Osteocyte (in vitro differentiated cells): ENCODE measurements around the gene SLC35E2B. TPM values are rescaled to one million over a fixed set of nuclear protein-coding genes. Genes with fewer than 3 reads are reported as not detected.

Experiments
- DNase-seq: peaks from one replicate; pipeline ENCODE4 v3.0.0; 2021; ENCODE audit warnings: mixed read lengths; ENCODE audit not compliant: unreplicated experiment; ENCODE audit errors: extremely low spot score
- H3K27ac Mint-ChIP-seq: one replicate; pipeline ENCODE4 v1.8.0; 2021; ENCODE audit warnings: mild to moderate bottlenecking, mixed read lengths; ENCODE audit not compliant: unreplicated experiment
- H3K27me3 Mint-ChIP-seq: one replicate; pipeline ENCODE4 v1.8.0; 2021; ENCODE audit warnings: mixed read lengths; ENCODE audit not compliant: unreplicated experiment
- H3K36me3 Mint-ChIP-seq: one replicate; pipeline ENCODE4 v1.8.0; 2021; ENCODE audit warnings: mixed read lengths; ENCODE audit not compliant: unreplicated experiment
- H3K4me1 Mint-ChIP-seq: one replicate; pipeline ENCODE4 v1.8.0; 2021; ENCODE audit warnings: mixed read lengths; ENCODE audit not compliant: unreplicated experiment
- H3K4me3 Mint-ChIP-seq: one replicate; pipeline ENCODE4 v1.8.0; 2021; ENCODE audit warnings: mild to moderate bottlenecking, moderate library complexity, mixed read lengths; ENCODE audit not compliant: unreplicated experiment
- H3K9me3 Mint-ChIP-seq: one replicate; pipeline ENCODE4 v1.8.0; 2021; ENCODE audit warnings: mixed read lengths; ENCODE audit not compliant: unreplicated experiment
- total RNA-seq: library from RNA; stranded (reverse); gene quantifications from 2 replicates; pipeline ENCODE4 v1.2.1, GENCODE V29; 2021
- TF ChIP-seq, protein P1 (sequence below): fragments of 200-600 bp; sonication (generic); IDR thresholded peaks from 2 replicates; pipeline ENCODE4 v1.5.0; 2021; ENCODE audit warnings: antibody characterized with exemption, mild to moderate bottlenecking, moderate library complexity

SLC35E2B gene
- total RNA-seq, 1 donor from 2014 or later = 84.9 TPM

DNA sequence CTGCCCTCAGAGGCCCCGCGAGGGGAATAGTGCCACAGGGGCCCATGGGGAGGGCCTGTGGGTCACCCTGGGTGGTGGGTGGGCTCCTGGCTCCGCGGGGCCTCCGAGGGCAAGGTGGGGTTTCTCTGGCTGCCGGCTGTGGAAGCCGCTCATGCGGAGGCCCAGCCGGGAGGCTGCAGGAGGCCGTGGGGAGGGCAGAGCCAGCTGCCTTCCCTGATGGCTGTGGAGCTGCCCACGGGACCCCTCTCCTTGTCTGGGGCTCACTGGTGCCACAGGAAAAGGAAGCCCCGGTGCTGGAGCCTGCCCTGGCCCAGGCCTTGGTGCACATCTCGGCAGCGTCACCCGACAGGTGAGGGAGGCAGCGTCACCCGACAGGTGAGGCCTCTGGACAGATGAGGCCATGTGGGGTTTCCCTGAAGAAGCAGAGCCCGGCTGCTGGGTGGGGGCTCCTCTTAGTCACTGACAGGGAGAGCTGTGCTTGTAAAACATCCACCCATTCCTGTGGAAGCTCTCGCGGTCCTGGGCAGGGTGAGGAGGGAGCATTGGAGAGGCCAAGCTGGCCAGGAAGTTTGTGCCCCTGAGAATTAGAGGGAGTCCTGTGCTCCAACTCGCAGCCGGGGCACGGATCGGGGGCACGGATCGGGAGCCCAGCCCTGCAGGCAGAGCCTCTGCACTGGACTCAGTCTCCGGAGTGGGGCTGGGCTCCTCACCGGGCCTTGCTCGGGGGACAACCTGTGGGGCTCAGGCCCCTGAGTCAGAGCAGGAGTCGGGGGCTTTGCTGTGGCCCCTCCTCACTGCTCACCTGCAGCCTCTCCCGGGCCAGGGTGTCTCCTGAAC lies 71.2 kb downstream of the SLC35E2B start:
- no peak for DNase-seq
- Mint-ChIP-seq H3K9me3 (no peaks in the 10 kb centered on the region), H3K27ac (no peak overlapping the region), H3K27me3 (no peaks in the 10 kb centered on the region), H3K36me3 (peaks cover 3% of the 10 kb centered on the region), H3K4me1 (peaks cover 13% of the 10 kb centered on the region), H3K4me3 (no peak overlapping the region)
- TF ChIP-seq, protein P1, sequence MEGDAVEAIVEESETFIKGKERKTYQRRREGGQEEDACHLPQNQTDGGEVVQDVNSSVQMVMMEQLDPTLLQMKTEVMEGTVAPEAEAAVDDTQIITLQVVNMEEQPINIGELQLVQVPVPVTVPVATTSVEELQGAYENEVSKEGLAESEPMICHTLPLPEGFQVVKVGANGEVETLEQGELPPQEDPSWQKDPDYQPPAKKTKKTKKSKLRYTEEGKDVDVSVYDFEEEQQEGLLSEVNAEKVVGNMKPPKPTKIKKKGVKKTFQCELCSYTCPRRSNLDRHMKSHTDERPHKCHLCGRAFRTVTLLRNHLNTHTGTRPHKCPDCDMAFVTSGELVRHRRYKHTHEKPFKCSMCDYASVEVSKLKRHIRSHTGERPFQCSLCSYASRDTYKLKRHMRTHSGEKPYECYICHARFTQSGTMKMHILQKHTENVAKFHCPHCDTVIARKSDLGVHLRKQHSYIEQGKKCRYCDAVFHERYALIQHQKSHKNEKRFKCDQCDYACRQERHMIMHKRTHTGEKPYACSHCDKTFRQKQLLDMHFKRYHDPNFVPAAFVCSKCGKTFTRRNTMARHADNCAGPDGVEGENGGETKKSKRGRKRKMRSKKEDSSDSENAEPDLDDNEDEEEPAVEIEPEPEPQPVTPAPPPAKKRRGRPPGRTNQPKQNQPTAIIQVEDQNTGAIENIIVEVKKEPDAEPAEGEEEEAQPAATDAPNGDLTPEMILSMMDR = no peak

DNA sequence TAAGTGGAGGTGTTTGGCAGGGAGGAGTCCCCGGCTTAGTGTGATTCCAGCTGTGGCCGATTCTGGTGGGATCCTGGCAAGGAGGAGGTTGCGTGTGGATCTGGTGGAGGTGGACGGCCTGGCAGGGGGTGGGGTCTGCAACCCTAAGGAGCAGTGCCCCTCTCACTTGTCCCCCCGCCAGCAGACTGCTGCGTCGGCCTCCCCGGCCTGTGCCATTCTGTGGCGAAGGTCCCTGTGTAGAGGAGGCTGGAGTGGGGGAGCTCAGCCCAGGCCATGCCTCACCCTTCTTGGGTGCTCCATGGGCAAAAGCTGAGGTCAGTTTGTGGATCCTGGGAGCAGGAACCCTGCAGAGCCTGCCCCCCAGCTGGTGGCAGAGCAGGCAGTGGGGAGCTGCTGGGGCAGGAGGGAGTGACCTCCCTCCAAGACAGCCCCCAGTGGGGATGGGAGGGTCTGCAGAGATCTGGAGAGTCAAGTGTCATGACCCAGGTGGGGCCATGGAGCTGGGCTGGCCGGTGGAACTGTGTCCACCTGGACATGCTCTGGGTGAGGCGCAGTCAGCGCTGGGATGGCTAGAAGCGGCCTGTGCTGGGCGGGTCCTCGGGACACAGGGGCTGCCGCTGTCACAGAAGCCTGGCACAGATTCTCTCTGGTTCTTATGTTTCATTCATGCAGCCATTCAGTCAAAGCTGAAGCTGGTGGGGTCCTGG lies 72.0 kb downstream of the SLC35E2B start:
- Mint-ChIP-seq H3K27ac (no peak overlapping the region), H3K4me1 (peaks cover 13% of the 10 kb centered on the region), H3K27me3 (no peaks in the 10 kb centered on the region), H3K36me3 (peaks cover 3% of the 10 kb centered on the region), H3K4me3 (no peak overlapping the region), H3K9me3 (no peaks in the 10 kb centered on the region)
- TF ChIP-seq, protein P1 = no peak
- no peak for DNase-seq

DNA sequence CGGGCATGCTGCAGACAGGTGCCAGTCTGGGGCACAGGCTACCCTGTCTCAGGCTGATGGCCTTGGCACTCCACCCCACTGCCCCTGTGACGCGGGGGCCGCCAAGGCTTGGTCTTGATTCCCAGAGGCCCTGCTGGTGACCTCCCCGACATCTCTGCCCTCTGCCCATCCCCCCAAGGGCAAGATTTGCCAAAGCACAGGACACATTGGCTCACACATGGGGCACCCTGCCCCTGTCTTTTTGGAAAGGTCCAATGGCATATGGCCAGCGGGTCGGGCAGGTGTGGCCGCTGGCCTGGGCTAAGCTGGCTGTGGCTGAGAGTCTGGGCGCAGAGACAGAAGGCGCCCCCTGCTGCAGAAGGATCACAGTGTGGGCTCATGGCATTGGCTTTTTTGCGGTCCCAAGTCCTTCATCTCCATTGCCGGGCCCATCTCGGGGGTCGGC lies 72.7 kb downstream of the SLC35E2B start:
- Mint-ChIP-seq H3K4me3 (no peak overlapping the region), H3K27ac (no peak overlapping the region), H3K9me3 (no peaks in the 10 kb centered on the region), H3K27me3 (no peaks in the 10 kb centered on the region), H3K4me1 (peaks cover 15% of the 10 kb centered on the region), H3K36me3 (peaks cover 3% of the 10 kb centered on the region)
- TF ChIP-seq, protein P1 = no peak
- no peak for DNase-seq

DNA sequence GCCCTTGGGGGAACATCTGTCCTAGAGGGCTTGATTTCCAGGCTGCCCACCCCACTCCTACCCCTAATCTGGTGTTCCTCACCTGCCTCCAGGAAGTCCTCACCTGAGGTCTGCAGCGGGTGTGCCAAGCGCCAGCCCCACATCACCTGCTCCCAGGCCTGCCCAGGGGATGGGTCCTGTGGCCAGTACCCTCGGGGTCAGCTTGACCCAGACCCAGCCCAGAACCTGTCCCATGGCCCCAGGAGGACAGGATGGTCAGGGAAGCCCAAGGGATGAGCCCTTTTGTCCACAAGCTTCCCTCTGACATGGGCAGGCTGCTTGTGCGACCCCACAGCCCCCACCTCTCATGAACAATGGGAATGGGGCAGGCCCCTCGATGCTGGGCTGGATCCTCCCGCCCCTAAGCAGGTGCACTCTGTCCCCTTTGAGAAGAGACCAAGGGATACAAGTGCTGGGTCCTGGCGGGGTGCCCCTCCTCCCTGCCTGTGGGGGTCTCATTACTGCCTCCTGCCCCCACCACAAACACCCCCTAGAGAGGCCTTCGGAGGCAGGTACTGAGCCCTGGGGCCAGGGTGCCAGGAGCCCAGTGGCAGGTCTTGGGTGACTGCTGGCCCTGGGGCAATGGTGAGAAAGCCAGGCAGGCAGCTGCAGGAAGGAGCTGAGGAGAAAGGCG lies 74.1 kb downstream of the SLC35E2B start:
- H3K27ac Mint-ChIP-seq = no peak overlapping the region
- TF ChIP-seq, protein P1 = no peak
- no peaks in the 10 kb centered on the region for H3K27me3 Mint-ChIP-seq
- H3K36me3 Mint-ChIP-seq = peaks cover 3% of the 10 kb centered on the region
- H3K4me1 Mint-ChIP-seq = peaks cover 29% of the 10 kb centered on the region
- no peak overlapping the region for H3K4me3 Mint-ChIP-seq
- no peaks in the 10 kb centered on the region for H3K9me3 Mint-ChIP-seq
- DNase-seq = no peak
